HG02981 (cell line): ENCODE results near the gene ZNF304.
"Not testable (repeated sequence)": the region's sequence is repeated elsewhere in the genome, so short reads cannot be mapped to it uniquely, and the experiment has no call there.

Experiments
- ATAC-seq: cut with Tn5 transposase; IDR thresholded peaks from one replicate; pipeline ENCODE4 v1.9.1; 2021; ENCODE audit warnings: mild to moderate bottlenecking, moderate library complexity; ENCODE audit not compliant: unreplicated experiment

Gene ZNF304

GRCh38 chr19:57359300-57359699 lies 8.2 kb downstream of the ZNF304 start:
- no peak for ATAC-seq

DNA sequence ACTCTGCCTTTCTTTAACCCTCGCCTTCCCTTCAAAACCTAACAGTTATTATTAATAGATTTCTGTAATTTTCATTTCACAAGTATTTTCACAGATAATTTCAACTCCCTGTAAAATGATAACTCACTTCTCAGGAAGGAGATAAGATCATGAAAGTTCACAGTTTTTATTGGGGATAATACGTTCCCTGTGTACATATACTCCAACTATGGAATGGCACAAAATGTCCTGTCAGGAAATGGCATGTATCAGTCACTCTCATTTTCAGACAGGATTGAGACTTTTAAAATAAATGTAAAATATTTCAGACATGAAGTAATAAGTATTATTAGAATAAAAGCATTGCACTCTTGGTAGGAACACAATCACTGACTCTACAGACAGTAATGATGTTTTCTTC lies 11.3 kb downstream of the ZNF304 start:
- no peak for ATAC-seq

DNA sequence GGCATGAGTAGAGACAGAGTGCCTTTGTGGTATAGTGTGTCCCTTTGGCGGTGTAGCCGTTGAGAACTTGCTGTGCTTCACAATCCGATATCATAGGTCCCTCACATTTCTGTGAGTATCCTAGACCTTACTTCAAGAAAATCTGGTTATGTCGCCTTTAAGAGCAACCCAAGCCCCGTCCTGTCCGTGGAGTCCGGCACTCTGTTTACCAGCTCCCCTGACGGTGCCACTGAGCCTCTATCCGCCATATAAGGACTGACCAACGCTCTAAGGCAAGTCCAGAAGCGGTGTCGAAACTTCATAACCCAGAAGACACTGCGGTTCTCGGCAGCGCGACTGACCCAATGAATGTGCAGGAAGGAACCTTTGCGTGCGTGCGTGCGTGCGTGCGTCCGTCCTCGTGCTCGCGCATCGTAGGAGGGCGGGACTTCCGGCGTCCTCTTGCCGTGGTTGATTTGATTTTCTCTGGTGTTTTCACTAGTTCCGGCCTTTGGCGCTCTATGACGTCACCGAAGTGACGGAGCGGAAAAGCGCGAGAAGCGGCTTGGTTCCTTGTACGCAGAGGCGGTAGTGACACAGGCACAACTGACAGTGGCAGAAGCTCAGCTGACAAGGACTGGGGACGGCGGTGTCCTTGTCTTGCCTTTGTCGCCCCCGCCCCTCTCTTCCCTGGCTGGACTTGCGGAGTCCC lies 12.1 kb downstream of the ZNF304 start, which contains the start of the genes TRAPPC2B and ZNF547:
Gene TRAPPC2B (plus strand): TSS at position 555 of the 691 bp plus-strand sequence. CDS start 1,283 bp downstream, outside the sequence.
Gene ZNF547 (plus strand): TSS at position 555 of the 691 bp plus-strand sequence. CDS start 5,005 bp downstream, outside the sequence.
- peak; percentile 95 for ATAC-seq

GRCh38 chr19:57363688-57364181 lies 12.7 kb downstream of the ZNF304 start:
- peak; percentile 4 for ATAC-seq

- no peak for ATAC-seq
Measured at GRCh38 chr19:57366776-57367175, 15.7 kb downstream of the ZNF304 start.

DNA sequence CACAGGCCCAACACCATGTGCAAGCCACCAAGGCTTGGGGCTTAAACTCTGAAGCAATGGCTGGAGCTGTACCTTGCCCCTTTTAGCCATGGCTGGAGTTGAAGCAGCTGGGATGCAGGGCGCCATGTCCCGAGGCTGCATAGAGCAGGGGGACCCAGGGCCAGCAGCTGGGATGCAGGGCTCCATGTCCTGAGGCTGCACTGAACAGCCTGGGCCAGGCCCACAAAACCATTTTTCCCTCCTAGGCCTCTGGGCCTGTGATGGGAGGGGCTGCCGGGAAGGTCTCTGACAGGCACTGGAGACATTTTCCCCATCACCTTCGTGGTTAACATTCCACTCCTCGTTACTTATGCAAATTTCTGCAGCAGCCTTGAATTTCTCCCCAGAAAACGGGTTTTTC lies 23.1 kb downstream of the ZNF304 start:
- ATAC-seq = no peak

GRCh38 chr19:57374647-57375046 lies 23.6 kb downstream of the ZNF304 start:
- ATAC-seq = not testable (repeated sequence)

- ATAC-seq = no peak
Measured at GRCh38 chr19:57376151-57376550, 25.1 kb downstream of the ZNF304 start.

- ATAC-seq = no peak
Measured at GRCh38 chr19:57377498-57378146, 26.6 kb downstream of the ZNF304 start.

- ATAC-seq = no peak
Measured at GRCh38 chr19:57380923-57381322, 29.9 kb downstream of the ZNF304 start.

DNA sequence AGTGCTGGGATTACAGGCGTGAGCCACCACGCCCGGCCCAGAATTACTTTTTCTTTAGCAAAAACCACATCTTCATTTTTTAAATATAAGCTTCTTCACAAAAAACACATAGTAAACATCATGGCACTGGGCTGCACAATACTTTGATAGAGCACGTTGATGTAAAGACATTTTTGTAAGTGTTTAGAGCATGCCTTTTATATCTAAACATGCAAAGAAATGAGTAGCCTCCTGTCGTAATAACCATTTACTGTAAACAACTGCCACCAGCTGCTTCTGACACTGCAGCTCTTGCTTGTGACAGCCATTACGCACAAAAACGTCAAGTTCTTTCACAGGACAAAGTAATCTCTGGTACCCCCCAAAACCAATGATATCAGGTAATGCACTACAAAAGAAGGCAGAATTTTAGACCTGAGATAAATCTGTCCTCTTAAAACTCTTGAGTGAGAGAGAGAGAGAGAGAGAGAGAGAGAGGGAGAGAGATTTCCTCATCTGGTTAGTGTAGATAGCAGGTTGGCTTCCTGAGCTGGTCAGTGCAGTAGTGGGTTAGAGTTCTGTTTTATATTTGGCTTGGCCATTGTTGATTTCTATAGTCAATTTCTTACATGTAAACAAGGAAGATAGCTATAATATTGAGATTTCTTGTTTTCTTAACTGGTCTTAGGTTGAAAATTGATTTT lies 31.9 kb downstream of the ZNF304 start:
- no peak for ATAC-seq

DNA sequence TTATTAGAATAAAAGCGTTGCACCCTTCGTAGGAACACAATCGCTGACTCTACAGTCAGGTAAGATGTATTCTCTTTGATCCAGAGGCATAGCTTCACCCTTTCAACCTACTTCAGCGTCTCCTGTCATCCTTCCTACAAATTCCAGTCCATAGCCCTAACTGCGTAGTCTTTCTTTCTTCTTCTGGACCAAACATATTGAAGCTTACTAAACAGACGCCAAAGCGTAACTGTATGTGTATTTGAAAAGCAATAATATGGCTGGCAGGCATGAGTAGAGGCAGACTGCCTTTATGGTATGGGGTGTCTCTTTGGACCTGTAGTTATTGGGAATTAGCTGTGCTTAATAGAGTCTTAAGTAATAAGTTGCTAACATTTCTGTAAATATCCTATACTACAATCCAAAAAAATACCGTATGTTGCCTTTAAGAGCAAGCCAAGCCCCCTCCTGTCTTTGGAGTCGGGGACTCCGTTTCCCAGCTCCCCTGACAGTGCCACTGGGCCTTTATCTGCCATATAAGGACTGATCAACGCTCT lies 38.2 kb downstream of the ZNF304 start:
- ATAC-seq = no peak

DNA sequence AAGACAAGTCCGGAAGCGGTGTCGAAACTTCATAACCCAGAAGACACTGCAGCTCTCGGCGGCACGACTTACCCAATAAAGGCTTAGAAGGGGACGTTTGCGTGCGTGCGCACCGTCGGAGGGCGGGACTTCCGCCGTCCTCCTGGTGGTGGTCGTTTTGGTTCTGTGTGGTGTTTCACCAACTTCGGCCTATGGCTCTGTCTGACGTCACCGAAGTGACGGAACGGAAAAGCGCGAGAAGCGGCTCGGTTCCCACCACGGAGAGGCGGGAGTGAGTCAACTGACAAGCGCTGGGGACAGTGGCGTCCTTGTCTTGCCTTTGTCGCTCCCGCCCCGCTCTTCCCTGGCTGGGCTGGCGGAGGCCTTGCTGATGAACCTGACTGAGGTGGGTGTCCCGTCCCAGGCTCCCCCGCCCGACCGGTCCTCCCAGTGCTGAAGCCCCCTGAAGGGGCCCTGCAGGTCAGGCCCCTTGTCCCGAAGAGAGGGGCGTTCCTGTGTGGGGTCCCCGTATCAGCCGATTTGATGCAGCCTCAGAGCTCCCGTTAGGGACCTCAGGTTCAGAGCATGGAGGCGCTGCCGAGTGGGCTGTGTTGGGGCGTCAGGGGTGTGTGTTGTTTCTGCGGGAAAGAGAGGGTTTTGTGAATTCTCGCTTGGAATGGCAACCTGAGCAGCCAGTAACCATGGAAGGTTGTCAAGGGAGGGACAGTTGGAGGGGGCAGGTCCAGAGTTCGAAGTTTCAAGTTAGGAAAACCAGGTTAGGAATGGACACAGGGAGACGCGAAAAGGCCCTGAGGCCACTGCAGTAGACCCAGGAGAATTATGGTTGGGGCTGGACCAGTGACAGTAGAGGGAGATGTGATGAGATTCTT lies 38.9 kb downstream of the ZNF304 start, which contains the start of gene ZNF548:
Gene ZNF548 (plus strand): TSS at position 125 of the 869 bp plus-strand sequence. CDS start 246 bp downstream, at position 371.
- ATAC-seq = peak; percentile 98

DNA sequence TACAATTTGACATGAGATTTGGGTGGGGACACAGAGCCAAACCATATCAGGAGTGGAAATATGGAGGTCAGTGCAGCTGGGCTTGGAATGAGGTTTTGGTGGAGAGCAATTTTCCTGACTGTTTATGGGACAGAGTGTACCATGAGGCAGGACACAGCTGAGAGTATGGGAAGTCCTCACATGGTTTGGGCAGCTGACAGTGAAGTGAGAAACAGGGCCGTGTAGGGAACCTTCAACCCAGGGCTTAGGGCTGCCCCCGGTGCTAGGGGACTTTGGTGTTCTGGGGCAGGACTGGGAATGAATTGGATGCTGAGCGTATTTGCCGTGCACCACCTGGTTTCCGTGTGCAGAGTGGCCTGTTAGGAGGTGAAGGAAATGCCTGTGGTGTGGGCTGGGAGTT lies 44.6 kb downstream of the ZNF304 start:
- no peak for ATAC-seq

DNA sequence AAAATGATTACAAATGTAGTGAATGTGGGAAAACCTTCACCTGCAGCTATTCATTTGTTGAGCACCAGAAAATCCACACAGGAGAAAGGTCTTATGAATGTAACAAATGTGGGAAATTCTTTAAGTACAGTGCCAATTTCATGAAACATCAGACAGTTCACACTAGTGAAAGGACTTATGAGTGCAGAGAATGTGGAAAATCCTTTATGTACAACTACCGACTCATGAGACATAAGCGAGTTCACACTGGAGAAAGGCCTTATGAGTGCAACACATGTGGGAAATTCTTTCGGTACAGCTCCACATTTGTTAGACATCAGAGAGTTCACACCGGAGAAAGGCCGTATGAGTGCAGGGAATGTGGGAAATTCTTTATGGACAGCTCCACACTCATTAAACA lies 47.8 kb downstream of the ZNF304 start:
- ATAC-seq = no peak

DNA sequence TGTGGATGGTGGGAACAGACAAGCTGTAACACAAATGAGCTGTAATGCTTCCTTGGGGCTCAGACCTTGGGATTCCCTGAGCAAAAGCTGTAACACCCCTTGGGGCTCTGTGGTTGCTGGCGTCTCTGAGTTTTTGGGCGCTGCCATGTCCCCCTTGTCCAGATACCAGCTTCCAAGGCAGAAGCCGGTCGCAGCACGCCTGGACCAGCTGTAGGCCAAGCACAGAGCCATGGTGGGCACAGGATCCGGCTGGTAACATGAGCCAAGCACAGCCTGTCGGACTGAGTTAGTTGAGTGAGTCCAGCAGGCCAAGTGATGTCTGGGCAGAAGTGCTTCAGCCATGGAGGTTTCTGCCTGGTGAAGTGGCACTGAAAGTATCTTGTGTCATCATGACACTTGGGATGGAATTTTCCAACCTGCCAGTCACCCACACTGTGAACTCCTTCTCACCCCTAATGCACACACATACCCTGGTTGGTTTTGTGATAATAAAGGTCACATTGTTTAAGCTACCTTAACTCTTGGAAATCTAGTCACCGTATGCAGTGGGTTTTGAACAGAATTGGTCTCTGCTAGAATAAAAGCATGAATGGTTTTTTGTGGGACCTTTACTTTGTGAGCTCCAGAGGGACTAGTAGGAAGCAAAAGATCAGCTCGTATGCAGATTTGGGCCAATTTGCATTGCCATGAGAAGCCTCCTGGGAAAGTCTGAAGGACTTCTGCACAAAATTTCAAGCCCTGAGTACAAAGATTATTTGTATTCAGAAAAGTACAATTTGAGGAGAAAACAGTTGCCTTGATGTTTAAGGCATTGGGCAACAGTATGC lies 52.9 kb downstream of the ZNF304 start:
- ATAC-seq = no peak

DNA sequence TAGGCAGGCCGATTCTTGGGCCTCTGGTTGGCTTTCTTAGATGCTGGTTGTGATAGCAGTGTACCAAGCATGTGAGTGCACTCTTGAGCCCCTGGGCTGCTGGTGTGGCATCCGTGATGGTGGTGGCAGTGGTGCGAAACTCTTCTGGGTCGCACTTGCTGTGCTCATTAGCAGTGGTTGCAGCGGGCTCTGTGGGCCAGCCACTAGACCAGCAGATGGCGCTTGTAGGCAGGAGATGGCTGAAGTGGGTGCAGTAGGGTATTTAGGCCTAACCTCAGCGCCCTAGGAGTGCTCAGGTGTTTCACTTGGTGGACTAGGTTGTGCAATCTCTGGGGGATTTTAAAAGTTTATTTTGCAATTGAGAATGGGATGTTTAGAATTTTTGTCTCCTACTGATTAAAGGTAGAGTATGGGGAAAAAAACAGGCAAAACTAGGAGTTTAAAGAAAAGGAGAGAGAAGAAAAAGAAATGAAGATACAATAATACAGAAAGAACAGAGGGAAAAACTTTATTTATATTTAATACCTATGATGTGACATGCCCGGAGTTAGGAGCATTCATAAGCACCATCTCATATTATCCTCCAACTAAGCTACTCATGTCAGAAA lies 55.5 kb downstream of the ZNF304 start:
- no peak for ATAC-seq
